Measurements from ENCODE around the gene CCDC102B.

- no peak for TF ChIP-seq POLR2A (IDR thresholded peaks at IDR 0.05; ENCODE audit: low read depth, low read length)
- TF ChIP-seq TAF1 (IDR thresholded peaks at IDR 0.05; ENCODE audit: borderline replicate concordance, low read depth, low read length), result no peak
Measured at GRCh38 chr18:69085951-69086350, 288.1 kb downstream of the CCDC102B start.

Data from GM12892 (cell line).